Measurements from ENCODE around the gene TMEM214. TPM values are rescaled to one million over a fixed set of nuclear protein-coding genes. Genes with fewer than 3 reads are reported as not detected.

Gene TMEM214
- total and polyA plus RNA-seq, 2 of the 8 experiments (the other 6 are each of a cell fraction or from before 2014, with no cell fraction given): 49.7 to 71.0 TPM

DNA sequence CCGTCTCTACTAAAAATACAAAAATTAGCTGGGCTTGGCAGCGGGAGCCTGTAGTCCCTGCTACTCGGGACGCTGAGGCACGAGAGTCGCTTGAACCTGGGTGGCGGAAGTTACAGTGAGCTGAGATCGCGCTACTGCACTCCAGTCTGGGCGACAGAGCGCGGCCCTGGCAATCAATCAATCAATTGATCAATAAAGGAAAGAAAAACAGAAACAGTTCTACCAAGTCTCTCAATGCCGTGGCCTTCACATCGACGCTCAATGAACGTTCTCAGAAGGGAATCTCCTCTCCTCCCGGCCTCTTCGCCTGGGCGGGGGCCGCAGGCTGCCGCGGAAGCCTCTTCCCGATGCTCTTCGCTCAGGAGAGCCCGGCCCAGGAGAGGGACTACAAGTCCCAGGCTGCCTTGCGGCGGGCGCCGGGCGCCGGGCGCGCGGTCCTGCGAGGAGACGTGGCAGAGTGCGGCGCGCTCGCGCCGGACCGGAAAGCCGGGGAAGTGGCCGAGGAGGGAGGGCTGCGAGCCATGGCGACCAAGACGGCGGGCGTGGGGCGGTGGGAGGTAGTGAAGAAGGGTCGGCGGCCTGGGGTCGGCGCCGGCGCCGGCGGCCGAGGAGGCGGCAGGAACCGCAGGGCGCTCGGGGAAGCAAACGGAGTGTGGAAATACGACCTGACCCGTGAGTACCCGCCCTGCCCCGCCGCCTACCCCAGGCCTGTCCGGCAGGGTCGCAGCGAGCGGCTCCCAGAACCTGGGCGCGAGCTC lies at the start of gene TMEM214 (continued):
- TF ChIP-seq, protein P1, sequence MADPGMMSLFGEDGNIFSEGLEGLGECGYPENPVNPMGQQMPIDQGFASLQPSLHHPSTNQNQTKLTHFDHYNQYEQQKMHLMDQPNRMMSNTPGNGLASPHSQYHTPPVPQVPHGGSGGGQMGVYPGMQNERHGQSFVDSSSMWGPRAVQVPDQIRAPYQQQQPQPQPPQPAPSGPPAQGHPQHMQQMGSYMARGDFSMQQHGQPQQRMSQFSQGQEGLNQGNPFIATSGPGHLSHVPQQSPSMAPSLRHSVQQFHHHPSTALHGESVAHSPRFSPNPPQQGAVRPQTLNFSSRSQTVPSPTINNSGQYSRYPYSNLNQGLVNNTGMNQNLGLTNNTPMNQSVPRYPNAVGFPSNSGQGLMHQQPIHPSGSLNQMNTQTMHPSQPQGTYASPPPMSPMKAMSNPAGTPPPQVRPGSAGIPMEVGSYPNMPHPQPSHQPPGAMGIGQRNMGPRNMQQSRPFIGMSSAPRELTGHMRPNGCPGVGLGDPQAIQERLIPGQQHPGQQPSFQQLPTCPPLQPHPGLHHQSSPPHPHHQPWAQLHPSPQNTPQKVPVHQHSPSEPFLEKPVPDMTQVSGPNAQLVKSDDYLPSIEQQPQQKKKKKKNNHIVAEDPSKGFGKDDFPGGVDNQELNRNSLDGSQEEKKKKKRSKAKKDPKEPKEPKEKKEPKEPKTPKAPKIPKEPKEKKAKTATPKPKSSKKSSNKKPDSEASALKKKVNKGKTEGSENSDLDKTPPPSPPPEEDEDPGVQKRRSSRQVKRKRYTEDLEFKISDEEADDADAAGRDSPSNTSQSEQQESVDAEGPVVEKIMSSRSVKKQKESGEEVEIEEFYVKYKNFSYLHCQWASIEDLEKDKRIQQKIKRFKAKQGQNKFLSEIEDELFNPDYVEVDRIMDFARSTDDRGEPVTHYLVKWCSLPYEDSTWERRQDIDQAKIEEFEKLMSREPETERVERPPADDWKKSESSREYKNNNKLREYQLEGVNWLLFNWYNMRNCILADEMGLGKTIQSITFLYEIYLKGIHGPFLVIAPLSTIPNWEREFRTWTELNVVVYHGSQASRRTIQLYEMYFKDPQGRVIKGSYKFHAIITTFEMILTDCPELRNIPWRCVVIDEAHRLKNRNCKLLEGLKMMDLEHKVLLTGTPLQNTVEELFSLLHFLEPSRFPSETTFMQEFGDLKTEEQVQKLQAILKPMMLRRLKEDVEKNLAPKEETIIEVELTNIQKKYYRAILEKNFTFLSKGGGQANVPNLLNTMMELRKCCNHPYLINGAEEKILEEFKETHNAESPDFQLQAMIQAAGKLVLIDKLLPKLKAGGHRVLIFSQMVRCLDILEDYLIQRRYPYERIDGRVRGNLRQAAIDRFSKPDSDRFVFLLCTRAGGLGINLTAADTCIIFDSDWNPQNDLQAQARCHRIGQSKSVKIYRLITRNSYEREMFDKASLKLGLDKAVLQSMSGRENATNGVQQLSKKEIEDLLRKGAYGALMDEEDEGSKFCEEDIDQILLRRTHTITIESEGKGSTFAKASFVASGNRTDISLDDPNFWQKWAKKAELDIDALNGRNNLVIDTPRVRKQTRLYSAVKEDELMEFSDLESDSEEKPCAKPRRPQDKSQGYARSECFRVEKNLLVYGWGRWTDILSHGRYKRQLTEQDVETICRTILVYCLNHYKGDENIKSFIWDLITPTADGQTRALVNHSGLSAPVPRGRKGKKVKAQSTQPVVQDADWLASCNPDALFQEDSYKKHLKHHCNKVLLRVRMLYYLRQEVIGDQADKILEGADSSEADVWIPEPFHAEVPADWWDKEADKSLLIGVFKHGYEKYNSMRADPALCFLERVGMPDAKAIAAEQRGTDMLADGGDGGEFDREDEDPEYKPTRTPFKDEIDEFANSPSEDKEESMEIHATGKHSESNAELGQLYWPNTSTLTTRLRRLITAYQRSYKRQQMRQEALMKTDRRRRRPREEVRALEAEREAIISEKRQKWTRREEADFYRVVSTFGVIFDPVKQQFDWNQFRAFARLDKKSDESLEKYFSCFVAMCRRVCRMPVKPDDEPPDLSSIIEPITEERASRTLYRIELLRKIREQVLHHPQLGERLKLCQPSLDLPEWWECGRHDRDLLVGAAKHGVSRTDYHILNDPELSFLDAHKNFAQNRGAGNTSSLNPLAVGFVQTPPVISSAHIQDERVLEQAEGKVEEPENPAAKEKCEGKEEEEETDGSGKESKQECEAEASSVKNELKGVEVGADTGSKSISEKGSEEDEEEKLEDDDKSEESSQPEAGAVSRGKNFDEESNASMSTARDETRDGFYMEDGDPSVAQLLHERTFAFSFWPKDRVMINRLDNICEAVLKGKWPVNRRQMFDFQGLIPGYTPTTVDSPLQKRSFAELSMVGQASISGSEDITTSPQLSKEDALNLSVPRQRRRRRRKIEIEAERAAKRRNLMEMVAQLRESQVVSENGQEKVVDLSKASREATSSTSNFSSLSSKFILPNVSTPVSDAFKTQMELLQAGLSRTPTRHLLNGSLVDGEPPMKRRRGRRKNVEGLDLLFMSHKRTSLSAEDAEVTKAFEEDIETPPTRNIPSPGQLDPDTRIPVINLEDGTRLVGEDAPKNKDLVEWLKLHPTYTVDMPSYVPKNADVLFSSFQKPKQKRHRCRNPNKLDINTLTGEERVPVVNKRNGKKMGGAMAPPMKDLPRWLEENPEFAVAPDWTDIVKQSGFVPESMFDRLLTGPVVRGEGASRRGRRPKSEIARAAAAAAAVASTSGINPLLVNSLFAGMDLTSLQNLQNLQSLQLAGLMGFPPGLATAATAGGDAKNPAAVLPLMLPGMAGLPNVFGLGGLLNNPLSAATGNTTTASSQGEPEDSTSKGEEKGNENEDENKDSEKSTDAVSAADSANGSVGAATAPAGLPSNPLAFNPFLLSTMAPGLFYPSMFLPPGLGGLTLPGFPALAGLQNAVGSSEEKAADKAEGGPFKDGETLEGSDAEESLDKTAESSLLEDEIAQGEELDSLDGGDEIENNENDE (IDR thresholded peaks at IDR 0.05; ENCODE audit: insufficient replicate concordance, low read length): no peak
- no peak for TF ChIP-seq HDAC6 (IDR thresholded peaks at IDR 0.05; ENCODE audit: low read depth, low read length)
- no peak for TF ChIP-seq ZNF274 (IDR thresholded peaks at IDR 0.05; ENCODE audit: borderline replicate concordance, extremely low read depth, low read length)
- no peak for TF ChIP-seq BRCA1 (IDR thresholded peaks at IDR 0.05; ENCODE audit: low read depth, low read length)
- TF ChIP-seq JUN (IDR thresholded peaks at IDR 0.05; ENCODE audit: low read depth, low read length): no peak
- TF ChIP-seq RFX5 (IDR thresholded peaks at IDR 0.05; ENCODE audit: borderline replicate concordance, low read depth, low read length): no peak
- TF ChIP-seq TAF7 (optimal IDR thresholded peaks at IDR 0.05; ENCODE audit: borderline replicate concordance, low read depth, low read length): no peak
- no peak for TF ChIP-seq NANOG (IDR thresholded peaks at IDR 0.05; ENCODE audit: insufficient read depth, low read depth, low read length, poor library complexity, severe bottlenecking)
- no peak for TF ChIP-seq BCL11A (IDR thresholded peaks at IDR 0.05; ENCODE audit: low read depth in 2 of 2, low read length in 2 of 2)
- TF ChIP-seq SP4 (IDR thresholded peaks at IDR 0.05; ENCODE audit: low read length): no peak

Measured in H1 (cell line).